Stimulated activated CD4-positive, alpha-beta T cell treated with anti-CD3 and anti-CD28 coated beads, Interleukin-4, amount 100 ng/mL, for 4 hours (primary cell): ENCODE data around the gene NCOA3.
A peak's percentile ranks its signal among the peaks of the same experiment; 100 is the strongest.

Experiments used
- DNase-seq, 2 experiments: peaks; one replicate each; pipeline ENCODE4 v3.0.0-alpha.2; 2020

The NCOA3 gene

GRCh38 chr20:47648943-47649342 lies 147.3 kb downstream of the NCOA3 start:
- DNase-seq, result no peak

- DNase-seq, result no peak
These were observed 150.6 kb downstream of the NCOA3 start for GRCh38 chr20:47652301-47652700.

GRCh38 chr20:47652794-47653193 lies 151.1 kb downstream of the NCOA3 start:
- DNase-seq, result no peak

GRCh38 chr20:47653869-47654268 lies 152.2 kb downstream of the NCOA3 start:
- no peak for DNase-seq

- DNase-seq, result no peak
These were observed 152.7 kb downstream of the NCOA3 start for GRCh38 chr20:47654370-47654769.

GRCh38 chr20:47655635-47656034 lies 153.9 kb downstream of the NCOA3 start:
- no peak for DNase-seq

GRCh38 chr20:47656318-47656717 lies 154.6 kb downstream of the NCOA3 start:
- no peak for DNase-seq

GRCh38 chr20:47659904-47660601 lies 158.4 kb downstream of the NCOA3 start:
- no peak for DNase-seq

GRCh38 chr20:47660602-47660905 lies 158.9 kb downstream of the NCOA3 start:
- DNase-seq, result no peak

GRCh38 chr20:47660983-47661700 lies 159.5 kb downstream of the NCOA3 start:
- DNase-seq, result no peak

GRCh38 chr20:47661714-47662113 lies 160.0 kb downstream of the NCOA3 start:
- DNase-seq, result no peak

GRCh38 chr20:47662483-47663353 lies 161.0 kb downstream of the NCOA3 start:
- DNase-seq, result no peak

GRCh38 chr20:47663354-47664067 lies 161.8 kb downstream of the NCOA3 start:
- DNase-seq, result peak; percentile 44 to 61

GRCh38 chr20:47664068-47664437 lies 162.4 kb downstream of the NCOA3 start:
- DNase-seq, result no peak

- no peak for DNase-seq
These were observed 163.1 kb downstream of the NCOA3 start for GRCh38 chr20:47664744-47665143.

- no peak for DNase-seq
These were observed 163.7 kb downstream of the NCOA3 start for GRCh38 chr20:47665221-47665991.

GRCh38 chr20:47666304-47666703 lies 164.6 kb downstream of the NCOA3 start:
- DNase-seq, result no peak

- DNase-seq, result no peak
These were observed 165.4 kb downstream of the NCOA3 start for GRCh38 chr20:47667086-47667485.

GRCh38 chr20:47667531-47668312 lies 166.0 kb downstream of the NCOA3 start:
- no peak for DNase-seq

- DNase-seq, result no peak
These were observed 166.8 kb downstream of the NCOA3 start for GRCh38 chr20:47668313-47669151.

- no peak for DNase-seq
These were observed 167.4 kb downstream of the NCOA3 start for GRCh38 chr20:47669152-47669425.
